ENCODE data around the gene POT1. TPM values are rescaled to one million over a fixed set of nuclear protein-coding genes. Genes with fewer than 3 reads are reported as not detected.

The POT1 gene
- total and polyA plus RNA-seq, 2 donors (not counting 3 experiments of a cell fraction or from before 2014, with no cell fraction given): 11.1 to 22.4 TPM

- H3K27me3 ChIP-seq (ENCODE audit: control insufficient read depth in 2 of 2, insufficient read depth in 2 of 2, low read length in 2 of 2): no peaks in the 10 kb centered on the region
- ChIA-PET CTCF (no interaction called here), POLR2A (no interaction called here)
- no peak overlapping the region for H3K4me2 ChIP-seq (ENCODE audit: insufficient read depth, low read length)
- intact Hi-C loops (cut with micrococcal nuclease) (no loop called here), dilution Hi-C loops (cut with MboI; ENCODE audit: extremely low pct_ligation_motif_present, low sequenced_read_pairs) (no loop called here)
- no peaks in the 10 kb centered on the region for H3K4me1 ChIP-seq (ENCODE audit: control insufficient read depth, extremely low read depth, insufficient read depth, low read length)
- no peak overlapping the region for H3K27ac ChIP-seq (ENCODE audit: insufficient read depth, low read depth, low read length)
- H3K79me2 ChIP-seq (ENCODE audit: control insufficient read depth, insufficient read depth, low read length): peaks cover 12% of the 10 kb centered on the region
- H3K9ac ChIP-seq (replicated peaks; ENCODE audit: extremely low read depth, insufficient read depth, low read length): no peak overlapping the region
- no TSS peak for BruUV-seq (replicated peaks)
- H4K20me1 ChIP-seq (replicated peaks; ENCODE audit: control insufficient read depth, extremely low read depth, insufficient read depth, low read length): no peaks in the 10 kb centered on the region
- H3K9me1 ChIP-seq (replicated peaks; ENCODE audit: control insufficient read depth, extremely low read depth, insufficient read depth, low read length): no peaks in the 10 kb centered on the region
- no peaks in the 10 kb centered on the region for H3K36me3 ChIP-seq (ENCODE audit: control insufficient read depth in 2 of 2, extremely low read depth in 1 of 2, insufficient read depth in 2 of 2, low read length in 2 of 2)
- TF ChIP-seq POLR2AphosphoS5 (IDR thresholded peaks at IDR 0.05; ENCODE audit: insufficient read depth, low read depth, low read length) (no peak), GATA2 (IDR thresholded peaks at IDR 0.05; ENCODE audit: insufficient read depth, insufficient read length, low read depth, low read length) (no peak), MAX (IDR thresholded peaks at IDR 0.05; ENCODE audit: insufficient read depth, insufficient read length) (no peak), POLR2A (IDR thresholded peaks at IDR 0.05; ENCODE audit: low read depth, low read length) (no peak), JUN (IDR thresholded peaks at IDR 0.05; ENCODE audit: borderline replicate concordance, insufficient read depth, insufficient read length, low read depth) (no peak)
- H3K4me3 ChIP-seq (replicated peaks in 1 of 3; ENCODE audit: insufficient read depth in 1 of 3, low read depth in 1 of 3, low read length in 3 of 3): no peak overlapping the region
- DNase-seq (ENCODE audit: low read depth, low spot score) (no peak), FAIRE-seq (no peak)
- no peaks in the 10 kb centered on the region for H3K9me3 ChIP-seq (replicated peaks; ENCODE audit: control insufficient read depth, insufficient read depth, low read length)
- H2AFZ ChIP-seq (ENCODE audit: low read depth, low read length): no peak overlapping the region
Measured at GRCh38 chr7:124909808-124910207, 19.8 kb downstream of the POT1 start.

GRCh38 chr7:124908259-124908658 lies 21.4 kb downstream of the POT1 start:
- H3K36me3 ChIP-seq (ENCODE audit: control insufficient read depth in 2 of 2, extremely low read depth in 1 of 2, insufficient read depth in 2 of 2, low read length in 2 of 2): no peaks in the 10 kb centered on the region
- BruUV-seq (replicated peaks): no TSS peak
- POLR2A ChIA-PET: no interaction called here

More at GRCh38 chr7:124908259-124908658, 21.4 kb downstream of the POT1 start:
- DNase-seq (ENCODE audit: low read depth, low spot score): no peak
- Histone ChIP-seq H3K4me2 (ENCODE audit: insufficient read depth, low read length) (no peak overlapping the region), H3K27me3 (ENCODE audit: control insufficient read depth in 2 of 2, insufficient read depth in 2 of 2, low read length in 2 of 2) (no peaks in the 10 kb centered on the region), H4K20me1 (replicated peaks; ENCODE audit: control insufficient read depth, extremely low read depth, insufficient read depth, low read length) (no peaks in the 10 kb centered on the region), H2AFZ (ENCODE audit: low read depth, low read length) (no peak overlapping the region), H3K9me1 (replicated peaks; ENCODE audit: control insufficient read depth, extremely low read depth, insufficient read depth, low read length) (no peaks in the 10 kb centered on the region), H3K4me3 (replicated peaks in 1 of 3; ENCODE audit: insufficient read depth in 1 of 3, low read depth in 1 of 3, low read length in 3 of 3) (no peak overlapping the region), H3K9me3 (replicated peaks; ENCODE audit: control insufficient read depth, insufficient read depth, low read length) (no peaks in the 10 kb centered on the region), H3K27ac (ENCODE audit: insufficient read depth, low read depth, low read length) (no peak overlapping the region), H3K9ac (replicated peaks; ENCODE audit: extremely low read depth, insufficient read depth, low read length) (no peak overlapping the region), H3K79me2 (ENCODE audit: control insufficient read depth, insufficient read depth, low read length) (peaks cover 12% of the 10 kb centered on the region), H3K4me1 (ENCODE audit: control insufficient read depth, extremely low read depth, insufficient read depth, low read length) (no peaks in the 10 kb centered on the region)
- dilution Hi-C loops (cut with MboI; ENCODE audit: extremely low pct_ligation_motif_present, low sequenced_read_pairs) (no loop called here), intact Hi-C loops (cut with micrococcal nuclease) (no loop called here)
- no peak for FAIRE-seq
- CTCF ChIA-PET: no interaction called here
- TF ChIP-seq POLR2AphosphoS5 (IDR thresholded peaks at IDR 0.05; ENCODE audit: insufficient read depth, low read depth, low read length) (no peak), GATA2 (IDR thresholded peaks at IDR 0.05; ENCODE audit: insufficient read depth, insufficient read length, low read depth, low read length) (no peak), FOS (IDR thresholded peaks at IDR 0.05; ENCODE audit: borderline replicate concordance, insufficient read depth, low read length) (no peak), MYC (IDR thresholded peaks at IDR 0.05; ENCODE audit: low read depth, low read length) (no peak), MAX (IDR thresholded peaks at IDR 0.05; ENCODE audit: insufficient read depth, insufficient read length) (no peak), POLR2A (IDR thresholded peaks at IDR 0.05; ENCODE audit: low read depth, low read length) (no peak), CTCF (IDR thresholded peaks at IDR 0.05; ENCODE audit: extremely low read depth in 1 of 2, insufficient read depth in 1 of 2, low read depth in 1 of 2, low read length in 2 of 2) (no peak), EZH2 (IDR thresholded peaks at IDR 0.05; ENCODE audit: borderline replicate concordance, low read depth, low read length, severe bottlenecking) (no peak), JUN (IDR thresholded peaks at IDR 0.05; ENCODE audit: borderline replicate concordance, insufficient read depth, insufficient read length, low read depth) (no peak)
